Caco-2 (cell line): Measurements from ENCODE around the gene GPR137. TPM values are rescaled to one million over a fixed set of nuclear protein-coding genes. Genes with fewer than 3 reads are reported as not detected.
A peak's percentile ranks its signal among the peaks of the same experiment; 100 is the strongest.

Experiments used
- BruUV-seq: library from RNA; stranded (reverse); fragments of 400-500 nt; replicated peaks from 2 replicates; lab custom pipeline; 2021; lab: Mats Ljungman, UMichigan
- CTCF ChIA-PET: fragments of 300-600 bp; sonication (Branson Sonifier 250); formaldehyde crosslinking; loops from one replicate; lab custom pipeline; 2022; ENCODE audit warnings: antibody characterized with exemption; lab: Charles Lee
- POLR2A ChIA-PET: fragments of 300-600 bp; sonication (Branson Sonifier 250); formaldehyde crosslinking; loops from one replicate; lab custom pipeline; 2022; ENCODE audit warnings: antibody characterized with exemption; lab: Charles Lee
- DNase-seq, 2 experiments: peaks; one replicate each; pipeline versions ENCODE4 v3.0.0 to v3.0.0-alpha.2; 2020 to 2022
- H3K27me3 ChIP-seq: replicated peaks from 2 replicates; pipeline ENCODE4 v1.6.0; 2011; ENCODE audit warnings: low read length; ENCODE audit not compliant: control insufficient read depth, insufficient read depth
- H3K36me3 ChIP-seq: 2 replicates; pipeline ENCODE4 v1.5.1; 2011; ENCODE audit warnings: low read length; ENCODE audit not compliant: control insufficient read depth, insufficient read depth
- H3K4me1 ChIP-seq: fragments of 250-450 bp; sonication (Bioruptor Pico); 2 replicates; pipeline ENCODE4 v1.5.1; 2020; ENCODE audit warnings: mild to moderate bottlenecking
- H3K4me3 ChIP-seq: 2 replicates; pipeline ENCODE4 v1.5.1; 2011; ENCODE audit warnings: low read depth, mild to moderate bottlenecking, control low read depth, low read length
- H3K9me3 ChIP-seq: fragments of 250-450 bp; sonication (Bioruptor Pico); 2 replicates; pipeline ENCODE4 v1.5.1; 2020; ENCODE audit warnings: mild to moderate bottlenecking, moderate library complexity
- H3K27ac Mint-ChIP-seq: one replicate; pipeline ENCODE4 v1.8.0; 2022; ENCODE audit warnings: mixed read lengths; ENCODE audit not compliant: unreplicated experiment
- H3K27me3 Mint-ChIP-seq: one replicate; pipeline ENCODE4 v1.8.0; 2022; ENCODE audit warnings: mixed read lengths; ENCODE audit not compliant: insufficient read depth, unreplicated experiment
- H3K36me3 Mint-ChIP-seq: one replicate; pipeline ENCODE4 v1.8.0; 2022; ENCODE audit warnings: mild to moderate bottlenecking, mixed read lengths; ENCODE audit not compliant: insufficient read depth, unreplicated experiment
- H3K4me1 Mint-ChIP-seq: one replicate; pipeline ENCODE4 v1.8.0; 2022; ENCODE audit warnings: low read depth, mixed read lengths; ENCODE audit not compliant: unreplicated experiment
- H3K4me3 Mint-ChIP-seq: one replicate; pipeline ENCODE4 v1.8.0; 2022; ENCODE audit warnings: mild to moderate bottlenecking, moderate library complexity, mixed read lengths; ENCODE audit not compliant: unreplicated experiment
- H3K9me3 Mint-ChIP-seq: one replicate; pipeline ENCODE4 v1.8.0; 2022; ENCODE audit warnings: mixed read lengths; ENCODE audit not compliant: unreplicated experiment
- intact Hi-C: fragments of 100-400 bp; cut with micrococcal nuclease; formaldehyde crosslinking; loops from one replicate; pipeline ENCODE4 v1.10.0; 2022; ENCODE audit not compliant: unreplicated experiment
- total RNA-seq: library from RNA; stranded (reverse); gene quantifications from 2 replicates; pipeline ENCODE4 v1.2.3, GENCODE V29; 2022
- TF ChIP-seq, protein P1 (sequence below), 2 experiments: fragments of 200-600 bp in 1 of 2; IDR thresholded peaks; 1 replicate in 1 of 2; 2 replicates in 1 of 2; pipeline versions ENCODE4 v1.5.1 to v1.8.0; 2011 to 2022; ENCODE audit warnings: antibody characterized with exemption in 1 of 2, control low read depth in 1 of 2, inconsistent platforms in 1 of 2, low read depth in 1 of 2, low read length in 1 of 2, mild to moderate bottlenecking in 1 of 2, moderate library complexity in 1 of 2; ENCODE audit not compliant: insufficient read depth in 1 of 2, severe bottlenecking in 1 of 2, unreplicated experiment in 1 of 2

The GPR137 gene
- total RNA-seq, 1 experiment from 2014 or later: 58.5 TPM

DNA sequence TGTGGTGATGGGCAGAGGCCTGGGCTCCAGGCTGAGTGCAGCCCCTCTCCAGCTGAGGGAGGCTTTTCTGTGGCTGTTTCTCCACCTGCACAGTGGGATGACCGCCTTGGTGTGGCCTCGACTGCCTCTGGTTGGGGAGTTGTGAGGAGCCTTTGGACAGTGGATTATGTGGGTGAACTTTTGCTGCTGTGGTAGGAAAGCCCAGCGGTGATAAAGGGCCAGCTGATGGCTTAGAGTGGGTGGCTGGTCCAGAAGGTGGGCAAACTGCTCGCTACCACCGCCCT lies 18.3 kb downstream of the GPR137 start:
- Histone ChIP-seq H3K4me3 (peak overlapping the region; percentile 65), H3K36me3 (peaks cover 3% of the 10 kb centered on the region; the same call in 1 of the 2 replicates), H3K9me3 (no peaks in the 10 kb centered on the region), H3K4me1 (peaks cover 26% of the 10 kb centered on the region), H3K27me3 (no peaks in the 10 kb centered on the region)
- no peaks in the 10 kb centered on the region for H3K9me3 Mint-ChIP-seq
- BruUV-seq: no TSS peak
- ChIA-PET POLR2A (interaction anchor here (0.6 to 3.5 kb wide), 7 partner anchors 13 to 1472 kb away, joined by 4 to 86 read pairs (median 9); partner anchors contain the start of genes FKBP2, NUDT22, PRDX5 and STX5), CTCF (interaction anchor here (0.7 to 5.8 kb wide), 14 partner anchors 11 to 805 kb away, joined by 3 to 61 read pairs (median 8); partner anchors contain the start of genes BAD, FKBP2, GPR137 and NUDT22)
- H3K4me3 Mint-ChIP-seq: peak overlapping the region; percentile 97
- no peak for DNase-seq
- no peaks in the 10 kb centered on the region for H3K27me3 Mint-ChIP-seq
- intact Hi-C loops: loop anchor here (1.0 to 2.0 kb wide), 3 partner anchors 19 to 63 kb away; partner anchors contain the start of genes BAD, FKBP2, GPR137 and PLCB3
- TF ChIP-seq, protein P1, sequence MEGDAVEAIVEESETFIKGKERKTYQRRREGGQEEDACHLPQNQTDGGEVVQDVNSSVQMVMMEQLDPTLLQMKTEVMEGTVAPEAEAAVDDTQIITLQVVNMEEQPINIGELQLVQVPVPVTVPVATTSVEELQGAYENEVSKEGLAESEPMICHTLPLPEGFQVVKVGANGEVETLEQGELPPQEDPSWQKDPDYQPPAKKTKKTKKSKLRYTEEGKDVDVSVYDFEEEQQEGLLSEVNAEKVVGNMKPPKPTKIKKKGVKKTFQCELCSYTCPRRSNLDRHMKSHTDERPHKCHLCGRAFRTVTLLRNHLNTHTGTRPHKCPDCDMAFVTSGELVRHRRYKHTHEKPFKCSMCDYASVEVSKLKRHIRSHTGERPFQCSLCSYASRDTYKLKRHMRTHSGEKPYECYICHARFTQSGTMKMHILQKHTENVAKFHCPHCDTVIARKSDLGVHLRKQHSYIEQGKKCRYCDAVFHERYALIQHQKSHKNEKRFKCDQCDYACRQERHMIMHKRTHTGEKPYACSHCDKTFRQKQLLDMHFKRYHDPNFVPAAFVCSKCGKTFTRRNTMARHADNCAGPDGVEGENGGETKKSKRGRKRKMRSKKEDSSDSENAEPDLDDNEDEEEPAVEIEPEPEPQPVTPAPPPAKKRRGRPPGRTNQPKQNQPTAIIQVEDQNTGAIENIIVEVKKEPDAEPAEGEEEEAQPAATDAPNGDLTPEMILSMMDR (IDR thresholded peaks at IDR 0.05; ENCODE audit: insufficient read depth in 1 of 2, low read depth in 1 of 2, low read length in 1 of 2, severe bottlenecking in 1 of 2, unreplicated experiment in 1 of 2): no peak
- peaks cover 44% of the 10 kb centered on the region for H3K36me3 Mint-ChIP-seq
- H3K4me1 Mint-ChIP-seq: peaks cover 9% of the 10 kb centered on the region
- H3K27ac Mint-ChIP-seq: peak overlapping the region; percentile 99

DNA sequence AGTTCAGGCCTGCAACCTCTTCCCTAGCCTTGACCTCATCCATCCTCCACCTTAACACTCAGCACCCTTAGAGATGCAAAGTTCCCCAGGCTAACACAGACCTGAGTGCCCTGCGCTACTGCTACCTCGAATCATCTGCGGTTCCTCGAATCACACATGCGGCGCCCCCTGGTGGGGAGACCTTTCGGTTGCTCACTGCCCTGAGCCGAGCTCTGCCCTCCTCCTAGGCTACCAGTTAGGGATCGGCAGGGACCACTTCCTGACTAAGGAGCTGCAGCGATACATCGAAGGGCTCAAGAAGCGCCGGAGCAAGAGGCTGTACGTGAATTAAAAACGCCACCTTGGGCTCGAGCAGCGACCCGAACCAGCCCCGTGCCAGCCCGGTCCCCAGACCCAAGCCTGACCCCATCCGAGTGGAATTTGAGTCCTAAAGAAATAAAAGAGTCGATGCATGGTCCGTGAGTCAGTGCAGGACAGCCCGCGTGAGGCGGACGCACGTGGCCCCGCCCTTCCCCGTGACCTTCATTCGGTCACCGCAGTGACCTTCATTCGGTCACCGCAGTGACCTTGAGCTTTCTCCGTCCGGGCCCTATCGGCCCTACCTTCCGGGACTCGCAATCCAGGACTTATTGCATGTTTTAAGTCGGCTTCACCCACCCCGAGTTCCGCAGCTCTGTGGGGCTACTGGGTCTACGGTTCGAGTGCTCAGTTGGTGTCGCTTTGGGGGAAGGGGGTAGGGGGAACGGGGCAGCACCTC lies 18.8 kb downstream of the GPR137 start:
- Histone ChIP-seq H3K4me3 (peak overlapping the region; percentile 65), H3K36me3 (peaks cover 3% of the 10 kb centered on the region; the same call in 1 of the 2 replicates), H3K4me1 (peaks cover 28% of the 10 kb centered on the region), H3K27me3 (no peaks in the 10 kb centered on the region), H3K9me3 (no peaks in the 10 kb centered on the region)
- Mint-ChIP-seq H3K4me3 (peak overlapping the region; percentile 97), H3K9me3 (no peaks in the 10 kb centered on the region), H3K27me3 (no peaks in the 10 kb centered on the region), H3K27ac (peak overlapping the region; percentile 99), H3K4me1 (peaks cover 9% of the 10 kb centered on the region), H3K36me3 (peaks cover 44% of the 10 kb centered on the region)
- TF ChIP-seq, protein P1 (IDR thresholded peaks at IDR 0.05; ENCODE audit: insufficient read depth in 1 of 2, low read depth in 1 of 2, low read length in 1 of 2, severe bottlenecking in 1 of 2, unreplicated experiment in 1 of 2): peak; percentile 87 to 97
- POLR2A ChIA-PET: interaction anchor here (0.6 to 3.5 kb wide), 15 partner anchors 13 to 1639 kb away, joined by 3 to 86 read pairs (median 6); partner anchors contain the start of genes BAD, FKBP2, NUDT22 and PLCB3
- CTCF ChIA-PET: interaction anchor here (0.5 to 5.8 kb wide), 25 partner anchors 8 to 805 kb away, joined by 3 to 61 read pairs (median 5); partner anchors contain the start of genes BAD, FKBP2, GPR137 and NUDT22
- TSS peak; percentile 98 for BruUV-seq
- intact Hi-C loops: loop anchor here (1.0 to 2.0 kb wide), 5 partner anchors 13 to 64 kb away; partner anchors contain the start of genes BAD, FKBP2, GPR137 and PLCB3
- DNase-seq: peak; percentile 93 to 95

DNA sequence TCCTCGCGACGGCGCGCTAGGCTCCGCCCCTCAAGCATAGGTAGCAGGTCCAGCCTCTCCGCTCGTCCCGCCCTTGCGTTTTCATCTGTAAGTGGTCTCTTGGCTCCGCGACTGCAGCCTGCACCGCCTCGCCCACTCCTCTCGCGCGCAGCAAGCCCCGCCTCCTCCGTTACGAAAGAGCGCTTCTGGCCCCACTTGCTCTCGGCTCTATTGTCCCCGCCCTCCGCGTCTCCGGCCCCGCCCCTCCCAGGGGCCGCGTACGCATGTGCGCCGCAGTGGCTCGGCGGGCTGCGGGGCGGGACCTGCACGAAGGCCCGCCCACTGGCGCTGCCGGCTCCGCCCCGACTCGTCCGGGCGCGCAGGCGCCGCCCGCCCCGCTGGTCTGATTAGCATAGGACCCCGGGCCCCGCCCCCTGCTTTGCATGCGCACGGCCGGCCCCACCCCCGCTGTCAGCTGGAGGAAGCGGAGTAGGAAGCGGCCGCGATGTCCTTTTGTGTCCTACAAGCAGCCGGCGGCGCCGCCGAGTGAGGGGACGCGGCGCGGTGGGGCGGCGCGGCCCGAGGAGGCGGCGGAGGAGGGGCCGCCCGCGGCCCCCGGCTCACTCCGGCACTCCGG lies 19.5 kb downstream of the GPR137 start, which contains the start of gene ESRRA:
Gene ESRRA, plus strand, starts transcription at position 450 of the 616 bp plus-strand sequence. CDS start 1,656 bp downstream, outside the sequence.
- BruUV-seq: no TSS peak
- Histone ChIP-seq H3K9me3 (no peaks in the 10 kb centered on the region), H3K4me3 (peak within 1 kb of the TSS; percentile 65), H3K36me3 (peaks cover 3% of the 10 kb centered on the region; the same call in 1 of the 2 replicates), H3K4me1 (peaks cover 28% of the 10 kb centered on the region), H3K27me3 (no peaks in the 10 kb centered on the region)
- TF ChIP-seq, protein P1 (IDR thresholded peaks at IDR 0.05; ENCODE audit: insufficient read depth in 1 of 2, low read depth in 1 of 2, low read length in 1 of 2, severe bottlenecking in 1 of 2, unreplicated experiment in 1 of 2): no peak
- Mint-ChIP-seq H3K27me3 (no peaks in the 10 kb centered on the region), H3K9me3 (no peaks in the 10 kb centered on the region), H3K27ac (peak within 1 kb of the TSS; percentile 99), H3K4me3 (peak within 1 kb of the TSS; percentile 97), H3K36me3 (peaks cover 48% of the 10 kb centered on the region), H3K4me1 (peaks cover 9% of the 10 kb centered on the region)
- intact Hi-C loops: loop anchor here (1.0 to 2.0 kb wide), 4 partner anchors 12 to 64 kb away; partner anchors contain the start of genes BAD, FKBP2, GPR137 and TRMT112
- DNase-seq: peak; percentile 99 to 100
- ChIA-PET POLR2A (interaction anchor here (0.6 to 3.5 kb wide), 15 partner anchors 12 to 1714 kb away, joined by 3 to 86 read pairs (median 6); partner anchors contain the start of genes BAD, FKBP2, PLCB3 and PRDX5), CTCF (interaction anchor here (0.5 to 5.8 kb wide), 22 partner anchors 9 to 119 kb away, joined by 3 to 61 read pairs (median 5); partner anchors contain the start of genes BAD, FKBP2, GPR137 and NUDT22)
